ENCODE measurements around the gene KCNQ5.

The KCNQ5 gene

GRCh38 chr6:72640615-72640930, 18.7 kb downstream of the KCNQ5 start:
- no peak for FAIRE-seq

DNA sequence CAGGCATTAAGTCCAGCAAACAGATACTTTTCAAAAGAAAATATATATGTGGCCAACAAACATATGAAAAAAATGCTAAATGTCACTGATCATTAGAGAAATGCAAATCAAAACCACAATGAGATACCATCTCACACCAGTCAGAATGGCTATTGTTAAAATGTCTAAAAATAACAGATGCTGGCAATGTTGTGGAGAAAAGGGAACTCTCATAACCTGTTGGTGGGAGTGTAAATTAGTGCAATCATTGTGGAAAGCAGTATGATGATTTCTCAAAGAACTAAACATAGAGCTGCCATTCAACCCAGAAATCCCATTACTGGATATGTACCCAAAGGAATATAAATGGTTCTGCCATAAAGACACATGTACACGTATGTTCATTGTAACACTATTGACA, 20.6 kb downstream of the KCNQ5 start:
- FAIRE-seq, result no peak

- no peak for FAIRE-seq
Measured at GRCh38 chr6:72643214-72643613, 21.4 kb downstream of the KCNQ5 start.

DNA sequence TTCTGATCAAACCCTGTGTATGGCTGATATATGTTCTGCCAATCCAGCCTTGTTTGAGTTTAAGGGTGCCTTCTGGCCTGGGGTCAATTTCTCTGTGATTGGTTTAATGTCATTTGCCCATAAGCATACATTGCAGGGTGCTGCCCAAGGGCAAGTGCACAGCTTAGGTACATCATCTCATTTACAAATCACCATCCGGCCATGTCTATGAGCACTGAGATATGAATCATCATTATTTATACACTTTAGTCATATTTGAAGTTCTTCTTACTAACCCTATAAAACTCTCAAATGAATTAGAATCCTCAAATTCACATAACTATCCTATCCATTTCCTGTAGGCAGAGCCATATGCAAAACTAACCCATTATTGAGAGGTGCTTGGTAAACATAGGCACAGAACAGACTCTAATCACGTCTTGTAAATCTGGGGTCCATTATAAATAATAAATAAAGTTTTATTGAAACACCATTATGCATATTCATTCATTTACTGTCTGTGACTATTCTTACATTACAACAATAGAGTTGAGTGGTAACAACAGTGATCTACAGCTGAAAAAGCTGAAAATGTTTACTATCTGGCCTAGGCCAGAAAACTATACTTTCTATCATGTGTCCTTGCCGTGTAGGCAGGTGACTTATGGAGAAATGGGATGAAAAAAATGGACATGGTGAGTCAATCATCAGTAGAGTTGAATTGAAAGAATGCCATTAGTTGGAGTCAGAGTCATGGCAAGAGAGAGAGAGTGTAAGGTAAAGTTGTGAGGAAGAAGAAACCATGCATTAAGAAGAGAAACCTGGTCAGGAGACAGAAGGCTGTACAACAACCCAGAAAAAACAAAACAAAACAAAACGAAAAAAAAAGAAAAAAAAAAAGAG, 25.0 kb downstream of the KCNQ5 start:
- FAIRE-seq, result no peak

GRCh38 chr6:72647489-72647888, 25.6 kb downstream of the KCNQ5 start:
- no peak for FAIRE-seq

- no peak for FAIRE-seq
Measured at GRCh38 chr6:72649032-72649984, 27.4 kb downstream of the KCNQ5 start.

DNA sequence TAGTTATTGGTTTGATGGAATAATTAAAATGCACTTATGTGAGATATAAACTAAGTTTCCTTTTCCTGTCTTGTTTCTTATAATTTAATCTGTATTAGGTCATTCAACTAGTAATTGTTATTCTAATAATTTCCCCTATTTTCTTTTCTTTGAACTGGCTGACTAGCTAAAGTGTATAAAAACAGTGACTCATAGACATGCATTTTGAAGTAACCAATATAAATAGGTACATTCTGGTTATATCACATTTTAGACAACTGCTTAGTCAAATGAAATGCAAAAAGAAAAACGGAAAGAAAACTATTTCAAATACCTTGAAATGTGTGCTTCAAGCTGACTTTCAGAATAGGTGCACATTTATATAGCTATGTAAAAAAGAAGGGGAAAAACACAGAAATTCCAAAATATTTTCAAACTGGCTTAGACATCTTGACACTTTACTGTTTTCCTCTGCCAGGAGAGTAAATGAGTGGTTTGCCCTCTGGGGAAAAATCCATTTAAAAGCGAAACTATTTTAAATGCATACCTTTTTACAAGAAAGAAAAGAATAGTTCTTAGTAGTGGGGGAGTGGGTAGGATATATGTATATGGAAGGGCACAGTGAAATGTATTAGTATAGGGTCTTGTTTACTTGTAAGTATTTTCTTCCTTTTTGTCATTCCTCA, 28.3 kb downstream of the KCNQ5 start:
- FAIRE-seq, result no peak

GRCh38 chr6:72651174-72651573, 29.3 kb downstream of the KCNQ5 start:
- no peak for FAIRE-seq

- FAIRE-seq, result no peak
Measured at GRCh38 chr6:72651967-72652956, 30.4 kb downstream of the KCNQ5 start.

- no peak for FAIRE-seq
Measured at GRCh38 chr6:72653026-72653425, 31.2 kb downstream of the KCNQ5 start.

GRCh38 chr6:72654071-72654621, 32.3 kb downstream of the KCNQ5 start:
- no peak for FAIRE-seq

- no peak for FAIRE-seq
Measured at GRCh38 chr6:72657407-72658197, 35.7 kb downstream of the KCNQ5 start.

DNA sequence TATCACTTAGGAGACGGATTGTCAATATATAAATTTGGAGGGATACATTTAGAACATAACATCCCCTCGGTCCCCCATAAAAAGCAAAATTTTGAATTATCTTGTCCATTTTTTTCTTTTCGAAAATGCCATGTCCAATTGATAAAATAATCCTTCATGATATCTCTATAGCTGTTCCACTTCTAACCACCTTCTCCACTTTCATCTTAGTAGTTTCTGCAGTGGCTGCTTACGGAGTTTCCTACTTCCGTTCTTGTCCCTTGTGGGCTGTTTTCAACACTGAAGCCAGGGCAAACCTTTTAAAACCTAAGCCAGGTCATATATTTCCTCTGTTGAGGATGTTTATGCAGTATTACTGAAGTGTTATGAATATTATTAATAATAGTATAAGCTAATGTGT, 37.9 kb downstream of the KCNQ5 start:
- FAIRE-seq, result no peak

- no peak for FAIRE-seq
Measured at GRCh38 chr6:72661411-72661810, 39.5 kb downstream of the KCNQ5 start.

- no peak for FAIRE-seq
Measured at GRCh38 chr6:72665599-72665998, 43.7 kb downstream of the KCNQ5 start.

DNA sequence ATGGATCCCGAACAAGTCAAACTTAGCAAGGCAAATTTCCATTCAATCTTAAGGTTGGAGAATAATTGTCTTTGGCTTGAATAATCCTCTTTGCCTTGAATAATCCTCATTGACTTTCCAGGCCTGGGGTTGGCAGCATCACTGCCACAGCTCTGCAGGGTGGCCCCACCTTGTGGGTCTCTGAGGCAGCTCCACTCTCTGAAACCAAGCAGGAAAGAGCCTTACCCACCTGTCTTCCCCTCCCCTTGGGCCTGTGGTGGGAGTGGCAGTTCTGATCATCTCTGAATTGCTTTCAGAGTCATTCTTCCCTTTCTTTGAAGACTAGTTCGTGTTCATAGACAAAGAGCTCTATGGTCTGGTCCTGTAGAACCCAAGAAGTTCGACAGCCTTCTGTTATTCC, 47.5 kb downstream of the KCNQ5 start:
- no peak for FAIRE-seq

- no peak for FAIRE-seq
Measured at GRCh38 chr6:72672906-72673305, 51.0 kb downstream of the KCNQ5 start.

DNA sequence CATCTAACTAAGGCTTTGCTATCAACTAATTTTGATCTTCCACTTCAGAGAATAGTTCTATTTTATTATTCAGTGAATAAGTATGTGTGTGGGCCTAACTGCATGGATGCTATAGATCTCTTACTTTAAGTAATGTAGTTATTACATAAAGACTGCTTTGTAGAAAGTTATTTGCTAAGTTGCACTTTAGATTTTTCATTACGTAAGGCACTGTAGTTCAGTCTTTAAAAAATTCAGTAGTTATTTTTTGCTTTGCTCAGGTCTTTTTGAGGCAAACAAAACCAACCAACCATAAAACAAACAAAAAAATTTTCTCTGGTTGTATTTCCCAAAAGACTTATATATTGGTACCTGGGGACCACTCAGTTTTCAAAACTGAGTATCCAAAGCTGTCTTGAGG, 53.0 kb downstream of the KCNQ5 start:
- FAIRE-seq, result no peak

DNA sequence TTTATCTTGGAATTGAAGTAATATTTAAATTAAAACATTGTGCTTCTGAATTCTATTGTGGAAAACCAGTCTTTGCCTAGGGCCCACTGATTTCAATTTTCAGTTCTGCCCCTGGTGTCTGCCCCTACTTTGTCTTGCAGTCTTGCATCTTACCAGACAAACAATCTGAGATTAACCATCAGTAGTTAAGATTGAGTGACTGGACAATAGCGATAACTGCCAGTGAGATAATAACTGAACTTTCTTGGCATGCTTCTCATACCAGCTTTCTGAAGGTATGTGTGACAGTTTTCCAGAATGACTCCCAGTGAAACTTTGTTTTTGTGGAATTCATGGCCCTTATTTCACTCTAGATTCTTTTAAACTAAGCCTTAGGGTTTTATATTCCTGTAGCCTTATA, 53.5 kb downstream of the KCNQ5 start:
- no peak for FAIRE-seq

DNA sequence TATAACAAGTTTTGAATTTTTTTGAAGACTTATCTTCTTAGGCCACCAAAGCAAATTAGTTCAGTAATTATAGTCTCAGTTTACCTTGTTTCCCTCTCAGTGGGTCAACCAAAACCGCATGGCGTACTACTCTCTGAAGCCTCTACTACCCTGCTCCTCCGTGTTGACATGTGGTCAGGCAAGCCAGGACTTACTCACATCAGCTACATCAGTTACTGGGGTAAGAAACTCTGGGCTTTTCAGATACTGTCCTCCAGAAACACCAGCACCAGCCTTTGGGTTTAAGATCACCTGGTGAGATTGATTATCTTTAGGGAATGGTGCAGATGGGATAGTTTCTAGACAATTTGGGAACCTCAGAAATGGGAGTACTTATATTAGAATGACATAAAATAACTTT, 55.1 kb downstream of the KCNQ5 start:
- FAIRE-seq, result no peak

GRCh38 chr6:72677740-72678139, 55.9 kb downstream of the KCNQ5 start:
- no peak for FAIRE-seq
